Endothelial cell of umbilical vein (primary cell): Measurements from ENCODE around the gene TOM1L2.

ENCODE experiments used
- CTCF ChIP-seq, 2 donors: IDR thresholded peaks; 1 replicate in 1 of 2; 2 replicates in 1 of 2; pipeline ENCODE4 v1.5.1; 2011; ENCODE audit warnings: low read length in 2 of 2, mild to moderate bottlenecking in 2 of 2, moderate library complexity in 2 of 2, control low read depth in 1 of 2, inconsistent platforms in 1 of 2, low read depth in 1 of 2; ENCODE audit not compliant: insufficient read depth in 1 of 2; ENCODE audit errors: extremely low read depth in 1 of 2
- POLR2A ChIP-seq: IDR thresholded peaks from 2 replicates; pipeline ENCODE4 v1.6.1; 2012; ENCODE audit warnings: low read depth, mild to moderate bottlenecking, control low read depth, low read length
- POLR2AphosphoS5 ChIP-seq: IDR thresholded peaks from 2 replicates; pipeline ENCODE4 v1.6.1; 2012; ENCODE audit warnings: low read depth, mild to moderate bottlenecking, control low read depth, low read length, moderate library complexity; ENCODE audit not compliant: insufficient read depth

GRCh38 chr17:17824119-17824782 lies 147.9 kb downstream of the TOM1L2 start:
- no peak for TF ChIP-seq CTCF (IDR thresholded peaks at IDR 0.05; ENCODE audit: extremely low read depth in 1 of 2, insufficient read depth in 1 of 2, low read depth in 1 of 2, low read length in 2 of 2)
- TF ChIP-seq POLR2A = no peak
- no peak for TF ChIP-seq POLR2AphosphoS5
